A673 (cell line): Measurements from ENCODE around the gene PTCHD4. TPM values are rescaled to one million over a fixed set of nuclear protein-coding genes. Genes with fewer than 3 reads are reported as not detected.

Experiments used
- BruUV-seq: library from RNA; stranded (reverse); fragments of 400-500 nt; replicated peaks from 2 replicates; lab custom pipeline; 2021; lab: Mats Ljungman, UMichigan
- CTCF ChIA-PET: fragments of 300-600 bp; sonication (Branson Sonifier 250); formaldehyde crosslinking; loops from one replicate; lab custom pipeline; 2022; ENCODE audit warnings: antibody characterized with exemption; lab: Charles Lee
- POLR2A ChIA-PET: fragments of 300-600 bp; sonication (Branson Sonifier 250); formaldehyde crosslinking; loops from one replicate; lab custom pipeline; 2022; ENCODE audit warnings: antibody characterized with exemption; ENCODE audit not compliant: low non-redundant PET; lab: Charles Lee
- DNase-seq: peaks from one replicate; pipeline ENCODE4 v3.0.0-alpha.2; 2015; ENCODE audit warnings: low spot score
- H3K27ac ChIP-seq: fragments of 200-600 bp; sonication (generic); 2 replicates; pipeline ENCODE4 v1.5.1; 2016; ENCODE audit warnings: mixed run types, low read depth, mild to moderate bottlenecking, mixed read lengths, antibody characterized with exemption, low read length; ENCODE audit not compliant: poor library complexity, severe bottlenecking
- H3K27me3 ChIP-seq: fragments of 200-600 bp; sonication (generic); replicated peaks from 2 replicates; pipeline ENCODE4 v1.6.1; 2017; ENCODE audit warnings: mixed run types, low read depth, mild to moderate bottlenecking, mixed read lengths, antibody characterized with exemption, low read length; ENCODE audit not compliant: insufficient read depth, poor library complexity
- H3K36me3 ChIP-seq: fragments of 200-600 bp; sonication (generic); 2 replicates; pipeline ENCODE4 v1.6.1; 2016; ENCODE audit warnings: mixed run types, mild to moderate bottlenecking, mixed read lengths, antibody characterized with exemption, low read length; ENCODE audit not compliant: insufficient read depth, poor library complexity, severe bottlenecking
- H3K4me1 ChIP-seq: fragments of 200-600 bp; sonication (generic); 2 replicates; pipeline ENCODE4 v1.6.1; 2017; ENCODE audit warnings: mixed run types, mild to moderate bottlenecking, mixed read lengths, antibody characterized with exemption, low read length; ENCODE audit not compliant: insufficient read depth, poor library complexity, severe bottlenecking
- H3K4me3 ChIP-seq: fragments of 200-600 bp; sonication (generic); 2 replicates; pipeline ENCODE4 v1.5.1; 2016; ENCODE audit warnings: low read depth, mixed run types, mild to moderate bottlenecking, mixed read lengths, low read length; ENCODE audit not compliant: poor library complexity, severe bottlenecking
- H3K9me3 ChIP-seq: fragments of 200-600 bp; sonication (generic); 2 replicates; pipeline ENCODE4 v1.6.1; 2016; ENCODE audit warnings: mixed run types, low read depth, mild to moderate bottlenecking, mixed read lengths, antibody characterized with exemption, low read length; ENCODE audit not compliant: poor library complexity, severe bottlenecking
- CTCF ChIP-seq: fragments of 300-800, 200-600 bp; sonication (generic); conservative IDR thresholded peaks from 2 replicates; pipeline ENCODE4 v1.5.1; 2017; ENCODE audit warnings: low read depth, mild to moderate bottlenecking, antibody characterized with exemption, low read length, moderate library complexity, mixed read lengths
- EZH2 ChIP-seq: fragments of 200-600 bp; sonication (generic); IDR thresholded peaks from 2 replicates; pipeline ENCODE4 v1.6.1; 2017; ENCODE audit warnings: borderline replicate concordance, low read depth, mild to moderate bottlenecking, mixed read lengths, antibody characterized with exemption, low read length; ENCODE audit not compliant: poor library complexity, severe bottlenecking
- intact Hi-C: fragments of 100-400 bp; cut with micrococcal nuclease; formaldehyde crosslinking; loops from one replicate; pipeline ENCODE4 v1.10.0; 2022; ENCODE audit not compliant: unreplicated experiment
- total RNA-seq: library from RNA; stranded (reverse); gene quantifications from 2 replicates; pipeline ENCODE4 v1.2.3, GENCODE V29; 2021

The PTCHD4 gene
- total RNA-seq, 1 experiment from 2014 or later = 0.17 TPM

DNA sequence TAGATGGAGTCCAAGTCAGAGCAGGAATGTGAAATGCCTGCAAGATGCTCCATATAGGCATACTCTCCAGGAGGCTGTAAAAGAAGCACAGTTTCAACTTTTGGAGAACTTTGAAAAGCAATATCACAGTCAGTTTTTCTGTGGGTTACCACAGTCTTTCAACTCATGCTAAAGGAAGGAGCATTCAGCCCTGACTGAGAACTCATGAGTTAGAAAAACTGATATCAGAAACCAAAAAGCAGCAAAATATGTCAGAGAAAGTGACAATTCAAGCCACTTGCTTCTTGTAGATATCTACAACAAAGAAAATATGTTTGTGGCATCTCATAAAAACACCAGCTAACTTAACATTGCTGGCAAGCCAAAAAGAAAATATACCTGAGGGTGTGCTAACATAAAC lies 36.1 kb upstream of the PTCHD4 start:
- intact Hi-C loops = no loop called here
- H3K36me3 ChIP-seq = no peaks in the 10 kb centered on the region
- ChIA-PET CTCF (no interaction called here), POLR2A (no interaction called here)
- no peak for DNase-seq
- no TSS peak for BruUV-seq
- no peaks in the 10 kb centered on the region for H3K4me1 ChIP-seq
- H3K27ac ChIP-seq = no peak overlapping the region
- H3K9me3 ChIP-seq = no peaks in the 10 kb centered on the region
- H3K4me3 ChIP-seq = no peak overlapping the region
- no peaks in the 10 kb centered on the region for H3K27me3 ChIP-seq
- TF ChIP-seq CTCF (no peak), EZH2 (no peak)

- no peaks in the 10 kb centered on the region for H3K9me3 ChIP-seq
- H3K36me3 ChIP-seq = no peaks in the 10 kb centered on the region
- no peak overlapping the region for H3K27ac ChIP-seq
- H3K4me3 ChIP-seq = no peak overlapping the region
- H3K27me3 ChIP-seq = no peaks in the 10 kb centered on the region
- ChIA-PET POLR2A (no interaction called here), CTCF (no interaction called here)
- BruUV-seq = no TSS peak
- TF ChIP-seq EZH2 (no peak), CTCF (no peak)
- no peak for DNase-seq
- intact Hi-C loops = no loop called here
- no peaks in the 10 kb centered on the region for H3K4me1 ChIP-seq
Measured at GRCh38 chr6:48144021-48144420, 33.0 kb upstream of the PTCHD4 start.

DNA sequence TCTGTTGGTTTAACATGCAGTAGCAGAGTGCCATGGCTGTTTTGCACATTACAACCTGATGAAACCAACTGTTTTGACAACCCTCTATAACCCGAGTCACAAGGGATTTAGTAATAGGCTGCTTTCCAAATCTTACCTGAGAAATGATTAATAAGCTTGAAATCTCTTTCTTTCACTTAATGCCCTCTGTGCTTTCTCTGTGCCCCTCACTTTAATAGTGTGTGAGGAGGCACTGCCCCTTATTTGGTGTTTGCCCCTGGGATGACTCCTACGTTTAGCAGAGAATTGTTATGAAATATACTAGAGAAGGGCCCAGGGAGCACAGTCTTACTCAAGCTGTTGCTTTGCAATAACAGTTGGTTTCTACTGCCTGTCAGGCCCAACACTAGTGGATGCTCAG lies 31.0 kb upstream of the PTCHD4 start:
- Histone ChIP-seq H3K4me3 (no peak overlapping the region), H3K36me3 (no peaks in the 10 kb centered on the region), H3K9me3 (no peaks in the 10 kb centered on the region), H3K27me3 (no peaks in the 10 kb centered on the region), H3K27ac (no peak overlapping the region), H3K4me1 (no peaks in the 10 kb centered on the region)
- intact Hi-C loops = no loop called here
- no peak for DNase-seq
- ChIA-PET POLR2A (no interaction called here), CTCF (no interaction called here)
- TF ChIP-seq EZH2 = no peak
- no peak for TF ChIP-seq CTCF
- BruUV-seq = no TSS peak
